ENCODE measurements around the gene FGF6.

GRCh38 chr12:4393211-4393610, 52.4 kb downstream of the FGF6 start:
- no peak for TF ChIP-seq SP1 (IDR thresholded peaks at IDR 0.05)
- TF ChIP-seq FOXM1 (IDR thresholded peaks at IDR 0.05; ENCODE audit: borderline replicate concordance): no peak
- TF ChIP-seq FOXK2 (IDR thresholded peaks at IDR 0.05): no peak
- TF ChIP-seq BHLHE40 (IDR thresholded peaks at IDR 0.05; ENCODE audit: borderline replicate concordance): no peak
- TF ChIP-seq CTBP1 (IDR thresholded peaks at IDR 0.05; ENCODE audit: borderline replicate concordance): no peak
- TF ChIP-seq NFRKB (IDR thresholded peaks at IDR 0.05): no peak
- no peak for TF ChIP-seq SUZ12 (IDR thresholded peaks at IDR 0.05)
- TF ChIP-seq ZNF384 (IDR thresholded peaks at IDR 0.05): no peak
- TF ChIP-seq ARNT (IDR thresholded peaks at IDR 0.05): no peak
